ENCODE data around the gene DCDC2C.
"Not testable (repeated sequence)": the region's sequence is repeated elsewhere in the genome, so short reads cannot be mapped to it uniquely, and the experiment has no call there.

The DCDC2C gene

DNA sequence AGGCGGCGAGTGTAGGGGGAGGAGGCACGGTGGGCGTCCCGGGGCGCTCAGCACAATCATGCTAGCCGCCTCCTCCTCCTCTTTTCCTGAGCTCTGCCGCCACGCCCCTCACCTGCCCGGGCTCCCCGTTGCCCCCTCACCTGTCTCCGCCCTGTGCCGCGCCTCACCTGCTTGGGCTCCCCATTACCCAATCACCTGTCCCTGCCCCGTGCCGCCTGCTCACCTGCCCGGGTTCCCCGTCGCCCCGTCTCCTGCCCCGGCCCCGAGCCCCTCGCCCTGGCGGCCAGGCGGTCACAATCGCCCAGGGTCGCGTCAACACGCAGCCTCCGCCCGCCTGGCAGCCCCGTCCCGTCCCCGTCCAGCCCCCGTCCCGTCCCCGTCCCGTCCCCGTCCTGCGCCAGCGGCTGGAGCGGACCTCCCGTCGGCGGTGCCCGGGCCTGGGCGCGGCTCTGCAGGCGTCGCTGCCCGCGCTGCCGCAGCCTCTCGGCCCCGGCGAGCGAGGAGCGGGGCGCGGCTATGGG, at the start of gene DCDC2C:
DCDC2C (plus strand) TSS at position 340 of the 521 bp plus-strand sequence; CDS start at position 517, 177 bp downstream.
- no peak for DNase-seq (ENCODE audit: low read depth)

GRCh38 chr2:3654011-3654410, 49.4 kb upstream of the DCDC2C start:
- no peak for DNase-seq (ENCODE audit: low read depth)

DNA sequence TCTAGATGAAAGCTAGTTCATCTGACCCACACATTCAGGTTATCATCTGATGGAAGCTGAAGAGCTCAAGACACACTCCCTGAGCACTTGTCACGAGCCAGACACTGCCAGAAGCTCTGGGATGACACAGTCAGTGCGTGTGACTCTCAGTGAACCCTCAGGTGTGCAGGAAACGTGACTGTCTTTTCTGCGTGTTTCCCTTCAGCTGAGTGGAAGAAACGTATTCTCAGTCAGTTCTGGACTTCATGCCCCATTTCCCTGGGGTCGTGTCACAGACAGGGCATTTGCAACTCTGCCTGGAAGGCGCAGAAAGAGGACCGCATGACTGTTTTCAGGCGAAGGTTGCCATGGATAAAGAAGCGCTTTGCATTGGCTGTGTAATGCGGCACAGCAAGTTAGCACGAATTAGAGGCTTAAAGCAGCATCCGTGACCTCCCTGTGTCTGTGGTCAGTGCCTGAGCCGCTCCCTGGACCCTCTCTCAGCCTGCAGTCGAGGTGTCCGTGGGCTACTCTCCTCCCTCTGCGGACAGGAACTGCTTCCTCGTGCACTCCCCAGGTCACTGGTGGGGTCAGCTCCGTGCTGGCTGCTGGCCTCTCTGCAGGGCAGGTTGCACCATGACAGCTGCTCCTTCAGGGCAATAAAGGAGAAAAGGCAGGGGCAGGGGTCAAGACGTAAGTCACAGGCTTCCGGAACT, 48.7 kb upstream of the DCDC2C start:
- DNase-seq (ENCODE audit: low read depth): no peak

DNA sequence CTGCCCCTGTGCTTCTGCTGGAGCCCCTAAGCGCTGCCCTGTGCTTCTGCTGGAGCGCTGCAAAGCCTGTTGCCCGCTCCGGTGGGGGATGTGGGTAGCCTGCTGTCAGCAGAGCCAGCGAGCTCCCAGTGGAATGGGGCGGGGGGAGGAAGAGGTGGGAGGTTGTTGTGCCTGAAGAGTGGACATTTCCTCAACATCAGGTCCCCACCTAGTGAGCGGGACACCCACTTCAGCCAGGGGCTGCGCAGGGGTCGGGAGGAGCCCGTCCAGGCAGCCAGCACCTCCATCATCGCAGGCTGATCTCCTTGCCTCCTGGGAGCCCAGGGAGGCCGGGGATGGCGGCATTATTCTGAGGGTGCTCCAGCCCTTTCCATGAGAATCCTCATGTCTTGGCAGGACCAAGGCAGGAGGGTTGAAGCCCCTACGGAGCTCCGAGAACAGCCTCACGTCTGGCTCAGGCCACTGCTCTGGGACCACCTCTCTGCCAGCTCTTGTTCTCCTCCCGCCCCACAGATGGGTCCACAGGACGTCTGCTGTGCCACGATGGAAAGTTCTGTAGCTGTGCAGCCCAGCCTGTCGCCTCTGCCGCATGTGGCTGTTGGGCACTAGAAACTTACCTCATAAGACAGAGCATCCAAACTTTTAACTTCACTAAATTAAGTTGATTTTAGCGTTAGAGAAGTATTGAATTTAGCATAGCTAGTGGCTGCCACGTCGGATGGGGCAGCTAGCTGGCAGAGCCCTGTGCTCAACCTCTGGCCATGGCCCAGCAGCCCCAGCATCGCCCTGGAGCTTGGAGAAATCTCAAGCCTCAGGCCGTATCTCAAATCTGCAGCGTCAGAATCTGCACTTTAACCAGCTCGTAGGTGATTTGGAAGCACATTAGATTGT, 47.3 kb upstream of the DCDC2C start:
- DNase-seq (ENCODE audit: low read depth): no peak

GRCh38 chr2:3656762-3657721, 46.3 kb upstream of the DCDC2C start:
- no peak for DNase-seq (ENCODE audit: low read depth)

DNA sequence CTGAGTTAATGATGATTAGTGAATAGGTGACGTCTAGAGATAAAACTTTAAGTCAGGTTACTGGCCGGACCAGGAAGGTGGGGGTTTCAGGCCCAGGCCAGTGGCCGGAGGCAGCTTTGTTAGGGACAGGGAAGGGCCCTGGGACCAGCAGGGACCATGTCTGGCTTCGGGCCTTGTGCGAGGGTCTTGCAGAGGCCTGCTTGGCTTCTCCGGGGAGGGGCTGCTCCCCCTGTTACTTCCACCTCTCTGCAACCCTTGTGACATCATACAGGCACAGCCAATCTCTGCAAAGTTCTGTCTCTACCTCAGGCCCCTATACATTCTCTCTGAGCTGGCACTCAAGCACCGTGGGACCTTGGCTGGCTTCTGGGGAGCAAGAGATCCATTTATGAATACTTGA, 45.5 kb upstream of the DCDC2C start, which contains the start of gene ALLC:
ALLC (plus strand) TSS at position 320 of the 400 bp plus-strand sequence. CDS start 12,958 bp downstream, outside the sequence.
- DNase-seq (ENCODE audit: low read depth): no peak

- DNase-seq (ENCODE audit: low read depth): no peak
Measured at GRCh38 chr2:3659447-3660432, 43.6 kb upstream of the DCDC2C start.

GRCh38 chr2:3660640-3661039, 42.7 kb upstream of the DCDC2C start:
- DNase-seq (ENCODE audit: low read depth): not testable (repeated sequence)

DNA sequence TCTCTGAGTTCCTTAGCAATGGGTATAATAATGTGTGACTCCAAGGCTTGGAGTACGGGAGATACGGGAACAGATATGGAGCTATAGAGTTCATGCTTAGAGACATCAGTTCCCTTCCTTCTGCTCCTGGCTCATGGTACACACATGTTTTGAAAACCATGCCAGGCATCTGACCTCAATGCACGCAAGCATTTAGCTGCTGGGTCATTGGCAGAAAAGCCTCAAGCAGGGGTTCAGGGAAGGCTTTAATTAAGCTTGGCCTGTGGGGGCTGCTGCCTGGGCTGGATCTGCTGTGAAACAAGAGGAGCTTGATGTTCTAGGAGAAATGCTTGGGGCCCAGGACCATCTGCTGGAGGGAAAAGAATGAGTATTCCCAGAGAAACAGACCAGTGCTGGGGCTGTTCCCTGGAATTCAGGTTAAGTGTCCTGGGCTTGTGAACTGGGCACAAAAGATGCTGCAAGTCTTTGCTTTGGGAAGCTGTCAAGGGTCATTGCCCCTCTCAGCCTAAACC, 42.2 kb upstream of the DCDC2C start:
- DNase-seq (ENCODE audit: low read depth): no peak

DNA sequence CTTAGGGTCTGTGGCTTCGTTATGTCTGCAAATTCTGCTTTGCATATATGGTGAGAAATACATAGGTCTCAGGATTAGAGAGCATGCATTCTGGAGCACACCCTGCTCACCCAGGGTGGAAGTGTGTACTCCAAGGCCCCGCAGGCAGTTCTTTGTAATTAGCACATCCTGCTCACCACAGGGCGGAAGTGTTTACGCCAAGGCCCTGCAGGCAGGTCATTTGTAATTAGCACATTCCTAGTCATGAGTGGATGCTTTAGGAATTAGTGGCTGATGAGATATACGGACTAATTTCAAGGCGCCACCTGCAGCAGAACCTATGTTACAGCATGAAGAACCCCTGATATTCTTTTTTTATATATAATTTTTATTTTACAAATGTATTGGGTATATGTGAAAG, 41.1 kb upstream of the DCDC2C start:
- no peak for DNase-seq (ENCODE audit: low read depth)

DNA sequence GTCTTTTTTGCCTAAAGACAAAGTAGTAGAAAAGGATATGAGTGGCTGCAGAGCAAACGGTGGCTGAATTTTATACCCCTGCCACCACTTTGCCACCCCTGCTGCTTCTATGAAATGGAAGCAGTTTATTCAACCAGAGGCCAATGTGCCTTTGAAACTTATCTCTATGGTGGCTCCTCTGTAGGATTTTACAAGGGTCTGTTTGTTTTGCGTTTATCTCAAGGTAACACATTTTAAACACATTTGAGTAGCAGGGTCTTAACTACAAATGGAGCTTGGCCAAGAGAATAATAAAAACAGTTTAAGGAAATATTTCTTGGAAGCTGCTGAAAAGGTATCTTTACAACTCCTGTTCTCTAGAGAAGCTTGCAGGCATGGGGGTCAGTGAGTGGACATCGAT, 39.3 kb upstream of the DCDC2C start:
- DNase-seq (ENCODE audit: low read depth): no peak

DNA sequence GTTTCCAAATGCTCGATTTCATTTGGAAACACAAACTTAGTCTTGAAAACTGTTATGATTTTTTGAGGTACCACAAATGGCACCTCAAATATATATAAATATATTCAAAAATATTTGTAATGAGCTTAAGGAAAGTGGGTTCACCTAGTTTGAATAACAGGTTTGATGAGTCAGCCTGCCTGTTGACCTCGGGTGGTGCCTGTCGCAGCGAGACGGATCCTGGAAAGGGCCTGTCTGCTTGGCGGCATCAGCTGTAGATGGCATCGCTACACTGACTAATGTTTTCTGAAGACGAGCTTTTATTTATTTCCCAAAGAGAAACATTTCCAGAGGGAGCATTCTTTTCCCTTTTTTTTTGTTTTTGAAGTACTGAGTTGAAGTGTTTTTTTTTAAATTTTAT, 38.5 kb upstream of the DCDC2C start:
- DNase-seq (ENCODE audit: low read depth): no peak

GRCh38 chr2:3665886-3666612, 37.3 kb upstream of the DCDC2C start:
- no peak for DNase-seq (ENCODE audit: low read depth)

- DNase-seq (ENCODE audit: low read depth): no peak
Measured at GRCh38 chr2:3666613-3666975, 36.8 kb upstream of the DCDC2C start.

DNA sequence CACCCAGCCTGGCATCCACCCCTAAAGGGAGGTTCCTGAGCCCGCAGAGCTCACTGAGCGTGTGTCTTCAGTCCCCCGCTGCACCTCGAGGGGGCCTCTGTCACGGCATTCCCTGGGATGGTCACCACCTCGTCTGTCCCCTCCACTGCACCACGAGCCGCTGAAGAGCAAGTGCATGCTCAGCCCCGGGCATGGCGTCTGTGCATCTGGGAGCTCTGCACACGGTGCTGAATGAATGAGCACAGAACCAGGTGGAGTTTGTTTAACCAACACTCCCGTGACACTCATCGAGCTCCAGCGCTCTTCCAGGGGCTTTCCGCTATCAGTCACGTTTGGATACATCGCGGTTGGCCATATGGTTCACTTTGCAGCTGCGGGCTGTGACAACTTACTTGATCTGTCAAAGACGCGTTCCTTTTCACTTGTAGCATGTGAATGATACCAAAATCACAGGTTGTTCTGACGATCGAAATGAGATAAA, 36.2 kb upstream of the DCDC2C start:
- no peak for DNase-seq (ENCODE audit: low read depth)

DNA sequence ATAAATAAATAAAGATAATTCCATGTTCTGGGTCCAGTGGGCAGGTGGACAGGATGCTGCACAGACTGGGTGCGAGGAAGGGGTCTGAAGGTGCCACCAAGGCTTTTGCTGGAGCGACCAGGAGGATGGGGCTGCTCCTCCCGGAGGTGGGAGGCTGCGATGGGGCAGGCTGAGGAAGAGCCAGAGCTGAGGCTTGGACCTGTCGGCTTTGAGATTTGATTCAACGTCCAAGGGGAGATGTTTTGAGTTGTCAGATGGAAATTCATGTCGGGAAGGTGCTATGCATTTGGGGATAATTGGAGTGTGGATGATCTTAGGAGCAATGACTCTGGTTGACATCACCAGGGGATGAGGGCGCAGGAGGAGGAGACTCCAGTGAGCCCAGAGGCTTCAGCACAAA, 33.7 kb upstream of the DCDC2C start:
- no peak for DNase-seq (ENCODE audit: low read depth)

DNA sequence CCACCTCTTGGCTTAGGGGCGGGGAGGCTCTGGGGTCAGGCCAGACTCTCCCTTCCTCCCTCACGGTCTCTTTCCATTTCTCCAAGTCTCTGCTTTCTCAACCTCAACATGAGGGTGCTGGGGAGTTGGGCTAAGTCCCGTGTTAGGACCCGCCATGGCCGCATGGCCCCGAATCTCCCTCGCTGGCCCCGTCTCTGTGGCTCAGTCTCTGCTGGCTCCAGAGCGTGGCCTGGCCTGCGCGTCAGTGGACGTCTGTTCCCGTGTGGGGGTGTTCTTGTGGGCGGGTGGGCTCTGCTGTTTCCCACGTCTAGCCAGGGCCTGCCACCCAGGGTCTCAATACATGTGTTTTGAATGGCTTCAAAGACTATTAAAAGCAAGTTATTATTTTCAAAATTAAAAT, 33.0 kb upstream of the DCDC2C start:
- no peak for DNase-seq (ENCODE audit: low read depth)

DNA sequence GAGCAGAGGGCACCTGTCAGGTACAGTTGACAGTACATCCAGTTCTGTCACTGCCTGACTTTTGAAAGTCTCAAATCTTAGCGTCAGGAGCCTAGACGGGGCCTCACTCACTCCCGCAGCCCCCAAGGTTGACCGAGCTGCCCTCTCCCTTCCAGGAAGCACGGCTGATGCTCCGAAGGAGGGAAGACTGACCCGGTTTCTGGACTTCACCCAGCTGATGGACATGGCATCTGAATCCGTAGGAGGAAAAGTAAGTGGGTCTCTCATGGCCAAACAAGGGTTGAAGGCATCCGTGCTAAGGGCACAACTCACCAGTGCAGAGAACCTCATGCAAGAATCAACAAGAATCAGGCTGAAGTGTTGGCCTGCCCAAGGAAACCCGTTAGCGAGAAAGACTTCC, 32.4 kb upstream of the DCDC2C start:
- DNase-seq (ENCODE audit: low read depth): no peak

DNA sequence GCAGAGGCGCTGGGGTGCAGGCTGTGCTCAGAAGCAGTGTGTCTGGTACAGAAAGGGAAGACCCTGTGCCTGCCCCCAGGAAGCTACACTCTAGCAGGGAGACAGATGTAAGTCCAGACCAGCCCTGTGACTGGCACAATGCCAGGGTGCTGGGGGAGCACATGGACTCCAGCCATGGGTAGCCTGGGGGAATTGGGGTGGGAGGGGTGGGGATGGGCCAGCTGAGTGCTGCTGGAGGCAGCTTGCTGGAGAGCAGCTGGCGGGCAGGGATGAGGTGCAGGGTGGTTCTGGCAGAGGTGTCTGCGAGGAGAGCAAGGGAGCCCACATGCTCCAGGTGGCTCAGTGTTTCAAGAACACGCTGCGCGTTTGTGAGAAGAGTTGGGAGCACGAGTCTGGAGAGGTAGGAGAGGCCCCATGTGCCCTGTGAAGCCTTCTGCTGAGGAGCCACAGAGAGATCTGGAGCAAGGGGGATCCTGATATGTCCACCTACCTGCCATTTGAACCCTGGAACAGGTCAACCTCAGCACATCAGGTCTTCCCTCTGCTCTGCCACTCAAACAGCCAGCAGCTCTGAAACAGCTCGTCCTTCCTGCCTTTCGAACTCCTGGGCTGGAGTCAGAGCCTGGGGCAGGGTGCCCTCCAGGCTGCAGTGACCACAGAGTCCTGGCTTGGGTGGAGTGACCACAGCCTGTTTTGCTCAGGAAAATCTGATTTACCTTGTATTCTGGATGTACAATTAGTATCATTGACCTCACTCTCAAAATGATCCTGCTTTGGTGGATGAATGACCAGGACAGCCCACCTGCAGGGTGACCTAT, 30.3 kb upstream of the DCDC2C start:
- no peak for DNase-seq (ENCODE audit: low read depth)

All from T-helper 22 cell (primary cell).